Measurements from ENCODE around the gene ACTL10.

The ACTL10 gene

GRCh38 chr20:33663161-33664084 is 3.3 kb upstream of the ACTL10 start:
- Histone ChIP-seq H2BK5ac (ENCODE audit: low read length) (peak overlapping the region; percentile 54), H3K23ac (ENCODE audit: low read length) (peak overlapping the region; percentile 98), H4K8ac (ENCODE audit: low read depth, low read length) (no peak overlapping the region), H3K4me3 (ENCODE audit: low read length) (peak overlapping the region; percentile 63), H3K4me1 (ENCODE audit: control insufficient read depth, low read depth, low read length) (peaks cover 8% of the 10 kb centered on the region), H3K4ac (ENCODE audit: low read depth, low read length) (peak overlapping the region; percentile 83), H3K27ac (ENCODE audit: low read depth, low read length) (peak overlapping the region; percentile 71), H3K79me1 (ENCODE audit: low read length) (no peaks in the 10 kb centered on the region), H3K27me3 (ENCODE audit: insufficient read depth, low read length, poor library complexity) (no peaks in the 10 kb centered on the region), H4K5ac (ENCODE audit: low read length) (peak overlapping the region; percentile 10), H3K36me3 (ENCODE audit: control insufficient read depth, insufficient read depth, low read length) (peaks cover 2% of the 10 kb centered on the region), H3K9ac (ENCODE audit: low read length) (peak overlapping the region; percentile 94), H3K56ac (ENCODE audit: low read length) (peak overlapping the region; percentile 98), H3K79me2 (ENCODE audit: control insufficient read depth, insufficient read depth, low read length) (no peaks in the 10 kb centered on the region), H2BK15ac (replicated peaks; ENCODE audit: low read depth) (no peak overlapping the region), H2AK5ac (ENCODE audit: low read length) (no peak overlapping the region), H3K18ac (ENCODE audit: low read length) (peak overlapping the region; percentile 51), H2BK120ac (ENCODE audit: low read depth, low read length) (no peak overlapping the region), H3K4me2 (ENCODE audit: low read length) (peak overlapping the region; percentile 70)
- peak; percentile 81 for DNase-seq
- WGBS (ENCODE audit: extremely low coverage, insufficient coverage, low lambda C conversion rate) = no CpG with 5 or more reads among the region's 84 CpGs

- peak overlapping the region; percentile 98 for H3K56ac ChIP-seq (ENCODE audit: low read length)
- no peak overlapping the region for H4K8ac ChIP-seq (ENCODE audit: low read depth, low read length)
- peaks cover 8% of the 10 kb centered on the region for H3K4me1 ChIP-seq (ENCODE audit: control insufficient read depth, low read depth, low read length)
- DNase-seq = peak; percentile 37
- H3K27me3 ChIP-seq (ENCODE audit: insufficient read depth, low read length, poor library complexity) = no peaks in the 10 kb centered on the region
- no CpG with 5 or more reads among the region's 9 CpGs for WGBS (ENCODE audit: extremely low coverage, insufficient coverage, low lambda C conversion rate)
- H3K27ac ChIP-seq (ENCODE audit: low read depth, low read length) = peak overlapping the region; percentile 71
- H3K4ac ChIP-seq (ENCODE audit: low read depth, low read length) = peak overlapping the region; percentile 18
- peak overlapping the region; percentile 10 for H3K4me3 ChIP-seq (ENCODE audit: low read length)
- H2BK15ac ChIP-seq (replicated peaks; ENCODE audit: low read depth) = no peak overlapping the region
- H3K9ac ChIP-seq (ENCODE audit: low read length) = peak overlapping the region; percentile 94
- H4K5ac ChIP-seq (ENCODE audit: low read length) = peak overlapping the region; percentile 10
- H3K18ac ChIP-seq (ENCODE audit: low read length) = peak overlapping the region; percentile 41
- H3K23ac ChIP-seq (ENCODE audit: low read length) = peak overlapping the region; percentile 98
- no peak overlapping the region for H2BK120ac ChIP-seq (ENCODE audit: low read depth, low read length)
- peak overlapping the region; percentile 45 for H3K4me2 ChIP-seq (ENCODE audit: low read length)
- H3K79me2 ChIP-seq (ENCODE audit: control insufficient read depth, insufficient read depth, low read length) = no peaks in the 10 kb centered on the region
- no peaks in the 10 kb centered on the region for H3K79me1 ChIP-seq (ENCODE audit: low read length)
- peak overlapping the region; percentile 54 for H2BK5ac ChIP-seq (ENCODE audit: low read length)
- peak overlapping the region; percentile 17 for H2AK5ac ChIP-seq (ENCODE audit: low read length)
- peaks cover 3% of the 10 kb centered on the region for H3K36me3 ChIP-seq (ENCODE audit: control insufficient read depth, insufficient read depth, low read length)
Measured at GRCh38 chr20:33664085-33664761, 2.5 kb upstream of the ACTL10 start.

GRCh38 chr20:33664762-33665144 is 2.0 kb upstream of the ACTL10 start:
- no peak overlapping the region for H2BK15ac ChIP-seq (replicated peaks; ENCODE audit: low read depth)
- H2BK120ac ChIP-seq (ENCODE audit: low read depth, low read length) = no peak overlapping the region
- no peak overlapping the region for H3K4me2 ChIP-seq (ENCODE audit: low read length)
- H3K18ac ChIP-seq (ENCODE audit: low read length) = no peak overlapping the region
- H3K23ac ChIP-seq (ENCODE audit: low read length) = no peak overlapping the region
- DNase-seq = no peak
- H3K4me1 ChIP-seq (ENCODE audit: control insufficient read depth, low read depth, low read length) = peaks cover 8% of the 10 kb centered on the region
- H3K79me2 ChIP-seq (ENCODE audit: control insufficient read depth, insufficient read depth, low read length) = no peaks in the 10 kb centered on the region
- peaks cover 3% of the 10 kb centered on the region for H3K36me3 ChIP-seq (ENCODE audit: control insufficient read depth, insufficient read depth, low read length)
- no peaks in the 10 kb centered on the region for H3K27me3 ChIP-seq (ENCODE audit: insufficient read depth, low read length, poor library complexity)
- H3K79me1 ChIP-seq (ENCODE audit: low read length) = no peaks in the 10 kb centered on the region
- no peak overlapping the region for H3K4ac ChIP-seq (ENCODE audit: low read depth, low read length)
- no peak overlapping the region for H4K8ac ChIP-seq (ENCODE audit: low read depth, low read length)
- H3K27ac ChIP-seq (ENCODE audit: low read depth, low read length) = no peak overlapping the region
- H2AK5ac ChIP-seq (ENCODE audit: low read length) = peak overlapping the region; percentile 11
- no CpG with 5 or more reads among the region's 2 CpGs for WGBS (ENCODE audit: extremely low coverage, insufficient coverage, low lambda C conversion rate)
- H3K9ac ChIP-seq (ENCODE audit: low read length) = no peak overlapping the region
- no peak overlapping the region for H3K56ac ChIP-seq (ENCODE audit: low read length)
- no peak overlapping the region for H2BK5ac ChIP-seq (ENCODE audit: low read length)
- no peak overlapping the region for H4K5ac ChIP-seq (ENCODE audit: low read length)
- no peak overlapping the region for H3K4me3 ChIP-seq (ENCODE audit: low read length)

GRCh38 chr20:33667245-33667675 is 517 bp downstream of the ACTL10 start:
- Histone ChIP-seq H3K27me3 (ENCODE audit: insufficient read depth, low read length, poor library complexity) (no peaks in the 10 kb centered on the region), H3K36me3 (ENCODE audit: control insufficient read depth, insufficient read depth, low read length) (peaks cover 5% of the 10 kb centered on the region), H3K79me1 (ENCODE audit: low read length) (no peaks in the 10 kb centered on the region), H3K18ac (ENCODE audit: low read length) (no peak overlapping the region), H3K23ac (ENCODE audit: low read length) (no peak overlapping the region), H4K5ac (ENCODE audit: low read length) (no peak overlapping the region), H2BK120ac (ENCODE audit: low read depth, low read length) (no peak overlapping the region), H2BK5ac (ENCODE audit: low read length) (no peak overlapping the region), H3K27ac (ENCODE audit: low read depth, low read length) (no peak overlapping the region), H4K8ac (ENCODE audit: low read depth, low read length) (no peak overlapping the region), H2AK5ac (ENCODE audit: low read length) (no peak overlapping the region), H2BK15ac (replicated peaks; ENCODE audit: low read depth) (no peak overlapping the region), H3K4ac (ENCODE audit: low read depth, low read length) (no peak overlapping the region), H3K4me3 (ENCODE audit: low read length) (no peak overlapping the region), H3K9ac (ENCODE audit: low read length) (peak overlapping the region; percentile 66), H3K4me1 (ENCODE audit: control insufficient read depth, low read depth, low read length) (peaks cover 8% of the 10 kb centered on the region), H3K56ac (ENCODE audit: low read length) (peak overlapping the region; percentile 84), H3K79me2 (ENCODE audit: control insufficient read depth, insufficient read depth, low read length) (no peaks in the 10 kb centered on the region), H3K4me2 (ENCODE audit: low read length) (peak overlapping the region; percentile 42)
- no peak for DNase-seq
- no CpG with 5 or more reads among the region's 55 CpGs for WGBS (ENCODE audit: extremely low coverage, insufficient coverage, low lambda C conversion rate)

- DNase-seq = peak; percentile 75
- no peak overlapping the region for H2BK15ac ChIP-seq (replicated peaks; ENCODE audit: low read depth)
- peaks cover 5% of the 10 kb centered on the region for H3K36me3 ChIP-seq (ENCODE audit: control insufficient read depth, insufficient read depth, low read length)
- peaks cover 9% of the 10 kb centered on the region for H3K4me1 ChIP-seq (ENCODE audit: control insufficient read depth, low read depth, low read length)
- peak overlapping the region; percentile 66 for H3K9ac ChIP-seq (ENCODE audit: low read length)
- no peak overlapping the region for H2BK5ac ChIP-seq (ENCODE audit: low read length)
- no CpG with 5 or more reads among the region's 47 CpGs for WGBS (ENCODE audit: extremely low coverage, insufficient coverage, low lambda C conversion rate)
- peak overlapping the region; percentile 42 for H3K4me2 ChIP-seq (ENCODE audit: low read length)
- H4K5ac ChIP-seq (ENCODE audit: low read length) = no peak overlapping the region
- peaks cover 2% of the 10 kb centered on the region for H3K79me1 ChIP-seq (ENCODE audit: low read length)
- H2BK120ac ChIP-seq (ENCODE audit: low read depth, low read length) = no peak overlapping the region
- H3K27me3 ChIP-seq (ENCODE audit: insufficient read depth, low read length, poor library complexity) = no peaks in the 10 kb centered on the region
- H3K18ac ChIP-seq (ENCODE audit: low read length) = no peak overlapping the region
- H3K56ac ChIP-seq (ENCODE audit: low read length) = peak overlapping the region; percentile 84
- no peak overlapping the region for H3K27ac ChIP-seq (ENCODE audit: low read depth, low read length)
- no peak overlapping the region for H3K4ac ChIP-seq (ENCODE audit: low read depth, low read length)
- no peak overlapping the region for H4K8ac ChIP-seq (ENCODE audit: low read depth, low read length)
- H3K23ac ChIP-seq (ENCODE audit: low read length) = no peak overlapping the region
- H2AK5ac ChIP-seq (ENCODE audit: low read length) = no peak overlapping the region
- H3K79me2 ChIP-seq (ENCODE audit: control insufficient read depth, insufficient read depth, low read length) = no peaks in the 10 kb centered on the region
- no peak overlapping the region for H3K4me3 ChIP-seq (ENCODE audit: low read length)
Measured at GRCh38 chr20:33667676-33668465, 1.1 kb downstream of the ACTL10 start.
